HepG2 (cell line): ENCODE measurements around the gene EGF. TPM values are rescaled to one million over a fixed set of nuclear protein-coding genes. Genes with fewer than 3 reads are reported as not detected.
A peak's percentile ranks its signal among the peaks of the same experiment; 100 is the strongest.

Source experiments
- ATAC-seq: fragments of 200-7000 bp; cut with Tn5 transposase; 3 replicates; pipeline ENCODE4 v1.9.1; 2020; ENCODE audit warnings: mild to moderate bottlenecking, moderate library complexity
- BruUV-seq: library from RNA; stranded (reverse); fragments of 400-500 nt; replicated peaks from 2 replicates; lab custom pipeline; 2021; lab: Mats Ljungman, UMichigan
- CTCF ChIA-PET: fragments of 300-600 bp; formaldehyde crosslinking; extraction: SDS; loops from one replicate; lab custom pipeline; 2021; ENCODE audit warnings: low total read pairs, inconsistent platforms, low intra/inter-chr PET ratio; lab: Yijun Ruan, JAX
- POLR2A ChIA-PET: fragments of 350-600 bp; sonication (Branson Sonifier 250); formaldehyde crosslinking; loops from one replicate; lab custom pipeline; 2020; ENCODE audit warnings: antibody characterized with exemption, inconsistent platforms; lab: Yijun Ruan, JAX
- DNase-seq: peaks from one replicate; pipeline ENCODE4 v3.0.0-alpha.2; 2015; ENCODE audit warnings: low spot score
- FAIRE-seq: peaks from 3 replicates; lab custom pipeline; 2011; peaks lifted over from hg19 to GRCh38; lab: Jason Lieb, UNC
- H2AFZ ChIP-seq: one replicate; pipeline ENCODE4 v1.6.1; 2011; ENCODE audit warnings: low read length, inconsistent platforms
- H3K27ac ChIP-seq: fragments of 300-600 bp; 3 replicates; pipeline ENCODE4 v1.8.0; 2011; ENCODE audit warnings: mixed run types, mild to moderate bottlenecking, mixed read lengths, low read length, inconsistent platforms; ENCODE audit not compliant: insufficient read depth; ENCODE audit errors: extremely low read length
- H3K27me3 ChIP-seq, 2 experiments: fragments of 200-600 bp in 1 of 2; 2 replicates in 1 of 2; 3 replicates in 1 of 2; pipeline versions ENCODE4 v1.6.0 to v1.8.0; 2011; ENCODE audit warnings: low read length in 2 of 2, mild to moderate bottlenecking in 2 of 2, moderate library complexity in 2 of 2, inconsistent platforms in 1 of 2; ENCODE audit not compliant: insufficient read depth in 2 of 2, control insufficient read depth in 1 of 2
- H3K36me3 ChIP-seq, 2 experiments: fragments of 200-600 bp in 1 of 2; replicated peaks in 1 of 2; 2 replicates in 1 of 2; 3 replicates in 1 of 2; pipeline versions ENCODE4 v1.5.1 to v1.8.0; 2011; ENCODE audit warnings: low read length in 2 of 2, inconsistent platforms in 1 of 2; ENCODE audit not compliant: insufficient read depth in 2 of 2, control insufficient read depth in 1 of 2
- H3K4me1 ChIP-seq: 2 replicates; pipeline ENCODE4 v1.5.1; 2012; ENCODE audit warnings: low read length, inconsistent platforms; ENCODE audit not compliant: insufficient read depth
- H3K4me2 ChIP-seq: 2 replicates; pipeline ENCODE4 v1.6.0; 2011; ENCODE audit warnings: low read depth, low read length, inconsistent platforms
- H3K4me3 ChIP-seq, 3 experiments: fragments of 200-600 bp in 1 of 3; sonication (generic), shearing (Covaris generic) in 1 of 3; replicated peaks in 1 of 3; 2 replicates each; pipeline ENCODE4 v1.5.1; 2011 to 2016; ENCODE audit warnings: low read length in 3 of 3, inconsistent platforms in 2 of 3, low read depth in 2 of 3, mild to moderate bottlenecking in 2 of 3, control low read depth in 1 of 3, mixed read lengths in 1 of 3; ENCODE audit not compliant: insufficient read depth in 1 of 3
- H3K79me2 ChIP-seq: one replicate; pipeline ENCODE4 v1.6.1; 2011; ENCODE audit warnings: low read length, inconsistent platforms; ENCODE audit not compliant: insufficient read depth
- H3K9ac ChIP-seq: 2 replicates; pipeline ENCODE4 v1.6.0; 2011; ENCODE audit warnings: mild to moderate bottlenecking, low read depth, low read length, inconsistent platforms; ENCODE audit not compliant: insufficient read depth
- H3K9me3 ChIP-seq: 2 replicates; pipeline ENCODE4 v1.5.1; 2012; ENCODE audit warnings: mild to moderate bottlenecking, low read length
- H4K20me1 ChIP-seq: 2 replicates; pipeline ENCODE4 v1.6.0; 2011; ENCODE audit warnings: inconsistent platforms, mild to moderate bottlenecking, low read length, moderate library complexity; ENCODE audit not compliant: insufficient read depth
- HNF1A ChIP-seq, 2 experiments: sonication (generic) in 1 of 2; formaldehyde crosslinking in 1 of 2; IDR thresholded peaks; 2 replicates each; pipeline versions ENCODE4 v1.4.0 to v1.6.1; 2016 to 2020; ENCODE audit warnings: borderline replicate concordance in 1 of 2, low read depth in 1 of 2, mild to moderate bottlenecking in 1 of 2, missing genetic modification reagents in 1 of 2
- HNRNPUL1 ChIP-seq: fragments of 200-400 bp; formaldehyde crosslinking; IDR thresholded peaks from 2 replicates; pipeline ENCODE4 v1.6.1; 2017; ENCODE audit warnings: low read depth, mild to moderate bottlenecking, low read length, moderate library complexity
- KLF9 ChIP-seq: IDR thresholded peaks from 2 replicates; pipeline ENCODE4 v1.6.1; 2016; ENCODE audit warnings: low read depth
- PCBP1 ChIP-seq: fragments of 200-400 bp; formaldehyde crosslinking; IDR thresholded peaks from 2 replicates; pipeline ENCODE4 v1.6.1; 2017; ENCODE audit warnings: mild to moderate bottlenecking, low read depth, low read length, borderline replicate concordance
- ZMYM4 ChIP-seq: sonication (generic); formaldehyde crosslinking; IDR thresholded peaks from 2 replicates; pipeline ENCODE4 v1.8.1; 2023; ENCODE audit warnings: mild to moderate bottlenecking, missing genetic modification reagents
- ZNF891 ChIP-seq: sonication (generic); formaldehyde crosslinking; IDR thresholded peaks from 2 replicates; pipeline ENCODE4 v1.5.0; 2020; ENCODE audit warnings: mild to moderate bottlenecking, missing genetic modification reagents
- WGBS: methylation state at CpG from one replicate; pipeline ENCODE4 v1.1.6; 2017; ENCODE audit warnings: low lambda C conversion rate; 5-methylcytosine and 5-hydroxymethylcytosine counted together
- in situ Hi-C: cut with HindIII; loops from 2 replicates; pipeline ENCODE4 v1.10.0; 2017; ENCODE audit warnings: low pct_unique_long_range_greater_than_20kb; ENCODE audit not compliant: extremely low pct_ligation_motif_present
- intact Hi-C: fragments of 100-400 bp; cut with micrococcal nuclease; formaldehyde crosslinking; loops from one replicate; pipeline ENCODE4 v1.10.0; 2022; ENCODE audit not compliant: unreplicated experiment
- polyA plus RNA-seq, 8 experiments: library from polyadenylated mRNA; depleted of rRNA in 3 of 8; stranded (reverse) in 7 of 8; unstranded in 1 of 8; fragments of >200 nt; fragmentation: Illumina TruSeq in 4 of 8; extraction: Trizol in 4 of 8; gene quantifications; 2 replicates each; pipeline versions ENCODE4 v1.2.1 to v1.2.3, GENCODE V29; 2011 to 2016; ENCODE audit warnings: low read depth in 4 of 8, missing spikeins in 1 of 8, mixed read lengths in 1 of 8; ENCODE audit not compliant: insufficient read depth in 1 of 8
- total RNA-seq, 5 experiments: library from RNA; depleted of rRNA; stranded (reverse); fragments of >200 nt; fragmentation: Illumina TruSeq; extraction: Trizol; gene quantifications; 2 replicates each; pipeline ENCODE4 v1.2.3, GENCODE V29; 2016; ENCODE audit warnings: low read depth in 1 of 5

The EGF gene
- total and polyA plus RNA-seq, 2 of the 13 experiments (the other 11 are each of a cell fraction or from before 2014, with no cell fraction given), result 0.07 to 0.08 TPM

GRCh38 chr4:110007217-110007616 is 94.5 kb downstream of the EGF start:
- intact Hi-C loops (loop anchor here (5.0 kb wide), 2 partner anchors 190 to 335 kb away; partner anchors contain the start of gene ELOVL6), in situ Hi-C loops (loop anchor here (5.0 to 25.0 kb wide), 3 partner anchors 308 to 1630 kb away; no protein-coding TSS in a partner anchor)
- H3K4me1 ChIP-seq, result peaks cover 29% of the 10 kb centered on the region
- no peak overlapping the region for H3K4me3 ChIP-seq
- ChIA-PET CTCF (interaction anchor here (0.5 to 3.8 kb wide), 3 partner anchors 9 to 507 kb away, joined by 4 to 49 read pairs (median 5); no protein-coding TSS in a partner anchor), POLR2A (no interaction called here)
- no peaks in the 10 kb centered on the region for H3K36me3 ChIP-seq
- DNase-seq (peak; percentile 13), FAIRE-seq (no peak), ATAC-seq (peak; percentile 86)
- H3K9me3 ChIP-seq, result no peaks in the 10 kb centered on the region
- H4K20me1 ChIP-seq, result no peaks in the 10 kb centered on the region
- no peak overlapping the region for H3K27ac ChIP-seq
- H2AFZ ChIP-seq, result no peak overlapping the region
- H3K79me2 ChIP-seq, result no peaks in the 10 kb centered on the region
- 2% methylated on average over 3 of the region's 3 CpGs for WGBS
- BruUV-seq, result no TSS peak
- H3K4me2 ChIP-seq, result peak overlapping the region; percentile 42; the same call in 1 of the 2 replicates
- H3K27me3 ChIP-seq, result no peaks in the 10 kb centered on the region
- TF ChIP-seq ZNF891 (CRISPR knock-in tag) (no peak), HNF1A (IDR thresholded peaks at IDR 0.05; ENCODE audit: low read depth) (no peak), HNF1A (CRISPR knock-in tag; IDR thresholded peaks at IDR 0.05; ENCODE audit: borderline replicate concordance) (0 out of 2 replicates have a peak, but pooled peaks have one; percentile 40), HNRNPUL1 (0 out of 2 replicates have a peak, but pooled peaks have one; percentile 28), PCBP1 (no peak), KLF9 (CRISPR knock-in tag) (no peak), ZMYM4 (CRISPR knock-in tag) (peak; percentile 15; the same call in 1 of the 2 replicates)
- no peak overlapping the region for H3K9ac ChIP-seq
